Ishikawa (cell line): ENCODE data around the gene PSMA2.

ENCODE experiments used
- CREB1 ChIP-seq: IDR thresholded peaks from 2 replicates; pipeline ENCODE4 v1.6.1; 2012; ENCODE audit warnings: low read depth
- EP300 ChIP-seq: IDR thresholded peaks from 2 replicates; pipeline ENCODE4 v1.6.1; 2012; ENCODE audit warnings: borderline replicate concordance
- NFIC ChIP-seq: IDR thresholded peaks from 2 replicates; pipeline ENCODE4 v1.6.1; 2012
- REST ChIP-seq: IDR thresholded peaks from 2 replicates; pipeline ENCODE4 v1.6.1; 2012; ENCODE audit warnings: low read depth, mild to moderate bottlenecking
- TAF1 ChIP-seq: IDR thresholded peaks from 2 replicates; pipeline ENCODE4 v1.6.1; 2012; ENCODE audit warnings: low read depth, mild to moderate bottlenecking
- USF1 ChIP-seq: IDR thresholded peaks from 2 replicates; pipeline ENCODE4 v1.6.1; 2012
- YY1 ChIP-seq: IDR thresholded peaks from 2 replicates; pipeline ENCODE4 v1.6.1; 2012; ENCODE audit warnings: low read depth

GRCh38 chr7:42902331-42902730 is 29.6 kb downstream of the PSMA2 start:
- no peak for TF ChIP-seq TAF1
- TF ChIP-seq YY1 = no peak
- no peak for TF ChIP-seq REST
- no peak for TF ChIP-seq EP300
- no peak for TF ChIP-seq NFIC
- TF ChIP-seq CREB1 = no peak
- no peak for TF ChIP-seq USF1
